ENCODE data around the gene NELFCD.
"Not testable (repeated sequence)": the region's sequence is repeated elsewhere in the genome, so short reads cannot be mapped to it uniquely, and the experiment has no call there.

The NELFCD gene, protein sequence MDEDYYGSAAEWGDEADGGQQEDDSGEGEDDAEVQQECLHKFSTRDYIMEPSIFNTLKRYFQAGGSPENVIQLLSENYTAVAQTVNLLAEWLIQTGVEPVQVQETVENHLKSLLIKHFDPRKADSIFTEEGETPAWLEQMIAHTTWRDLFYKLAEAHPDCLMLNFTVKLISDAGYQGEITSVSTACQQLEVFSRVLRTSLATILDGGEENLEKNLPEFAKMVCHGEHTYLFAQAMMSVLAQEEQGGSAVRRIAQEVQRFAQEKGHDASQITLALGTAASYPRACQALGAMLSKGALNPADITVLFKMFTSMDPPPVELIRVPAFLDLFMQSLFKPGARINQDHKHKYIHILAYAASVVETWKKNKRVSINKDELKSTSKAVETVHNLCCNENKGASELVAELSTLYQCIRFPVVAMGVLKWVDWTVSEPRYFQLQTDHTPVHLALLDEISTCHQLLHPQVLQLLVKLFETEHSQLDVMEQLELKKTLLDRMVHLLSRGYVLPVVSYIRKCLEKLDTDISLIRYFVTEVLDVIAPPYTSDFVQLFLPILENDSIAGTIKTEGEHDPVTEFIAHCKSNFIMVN

GRCh38 chr20:58980711-58981627, at the start of gene NELFCD:
NELFCD (plus strand) TSS chr20:58981256; CDS start chr20:58981310, 54 bp downstream.
- peak; percentile 75 to 91 for DNase-seq (ENCODE audit: low read depth in 2 of 2)

GRCh38 chr20:58932170-58932569, 48.9 kb upstream of the NELFCD start:
- no peak for DNase-seq (ENCODE audit: low read depth in 2 of 2)

- DNase-seq (ENCODE audit: low read depth in 2 of 2) = no peak
Observed at GRCh38 chr20:58938078-58938477, 43.0 kb upstream of the NELFCD start.

DNA sequence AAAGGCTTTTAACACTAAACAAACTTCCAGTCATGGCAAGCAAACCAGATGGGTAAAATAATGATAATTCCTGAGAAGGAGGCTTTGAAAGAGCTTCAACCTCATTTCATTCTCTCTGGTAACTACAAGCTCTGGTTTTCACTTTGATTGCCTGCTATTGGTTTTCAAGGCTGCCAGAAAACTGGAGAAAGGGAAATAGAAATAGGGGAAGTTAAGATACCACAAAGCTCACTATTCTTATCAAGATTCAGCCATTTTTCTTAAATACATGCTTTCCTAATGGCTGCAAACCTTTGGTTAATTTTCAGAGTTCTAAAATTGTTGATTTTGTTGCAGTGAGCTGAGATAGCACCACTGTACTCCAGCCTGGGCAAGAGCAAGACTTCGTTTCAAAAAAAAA, 42.5 kb upstream of the NELFCD start:
- DNase-seq (ENCODE audit: low read depth in 2 of 2) = no peak

GRCh38 chr20:58941471-58941870, 39.6 kb upstream of the NELFCD start:
- no peak for DNase-seq (ENCODE audit: low read depth in 2 of 2)

DNA sequence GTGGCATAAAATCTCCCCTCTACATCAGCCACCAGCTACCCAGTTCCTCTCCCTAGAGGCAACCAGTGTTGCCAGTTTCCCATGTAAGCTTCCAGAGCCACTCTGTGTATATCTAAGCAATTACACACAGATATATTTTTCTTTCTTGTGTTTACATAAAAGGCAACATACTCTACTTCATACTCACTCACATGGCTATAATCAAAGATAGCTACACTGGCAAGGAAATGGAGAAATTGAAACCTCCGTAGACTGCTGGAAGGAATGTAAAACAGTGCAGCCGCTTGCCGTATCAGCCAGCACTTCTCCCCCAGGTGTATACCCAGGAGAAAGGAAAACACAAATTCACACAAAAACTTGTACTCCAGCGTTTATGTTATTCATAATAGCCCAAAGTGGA, 38.5 kb upstream of the NELFCD start:
- no peak for DNase-seq (ENCODE audit: low read depth in 2 of 2)

- DNase-seq (ENCODE audit: low read depth in 2 of 2) = no peak
Observed at GRCh38 chr20:58944610-58945009, 36.4 kb upstream of the NELFCD start.

GRCh38 chr20:58945965-58946631, 35.0 kb upstream of the NELFCD start:
- no peak for DNase-seq (ENCODE audit: low read depth in 2 of 2)

GRCh38 chr20:58947797-58948388, 33.2 kb upstream of the NELFCD start:
- DNase-seq (ENCODE audit: low read depth in 2 of 2) = not testable (repeated sequence)

GRCh38 chr20:58950603-58951002, 30.5 kb upstream of the NELFCD start:
- no peak for DNase-seq (ENCODE audit: low read depth in 2 of 2)

DNA sequence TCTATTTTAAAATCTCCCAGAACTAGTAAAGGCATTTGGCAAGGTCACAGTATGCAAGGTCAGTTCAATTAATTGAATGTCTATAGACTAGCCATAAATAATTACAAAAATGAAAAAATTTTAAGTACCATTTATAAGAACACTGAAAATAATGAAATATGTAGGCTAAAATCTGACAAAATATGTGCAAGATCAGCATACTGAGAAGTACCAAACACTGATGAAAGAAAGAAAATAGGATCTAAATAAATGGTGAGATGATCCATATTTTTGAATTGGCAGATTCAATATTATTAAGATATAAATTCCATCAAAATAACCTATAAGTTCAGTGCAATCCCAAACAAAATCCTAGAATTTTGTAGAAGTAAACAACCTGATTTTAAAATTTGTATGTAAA, 28.0 kb upstream of the NELFCD start:
- DNase-seq (ENCODE audit: low read depth in 2 of 2) = no peak

DNA sequence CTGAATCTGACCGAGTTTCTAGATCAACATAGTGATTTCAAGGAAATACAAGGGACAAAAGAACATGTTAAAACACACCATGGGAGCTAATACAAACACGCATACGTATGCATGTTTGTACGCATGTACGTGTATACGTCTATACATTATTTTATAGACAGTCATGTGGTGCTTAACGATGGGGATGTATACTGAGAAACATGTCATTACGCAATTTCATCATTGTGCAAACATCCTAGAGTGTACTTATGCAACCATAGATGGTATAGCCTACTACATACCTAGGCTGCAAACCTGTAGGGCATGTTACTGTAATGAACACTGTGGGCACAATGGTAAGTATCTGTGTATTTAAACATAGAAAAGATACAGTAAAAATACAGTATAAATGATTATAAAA, 25.0 kb upstream of the NELFCD start:
- DNase-seq (ENCODE audit: low read depth in 2 of 2) = no peak

GRCh38 chr20:58959652-58960051, 21.4 kb upstream of the NELFCD start:
- no peak for DNase-seq (ENCODE audit: low read depth in 2 of 2)

DNA sequence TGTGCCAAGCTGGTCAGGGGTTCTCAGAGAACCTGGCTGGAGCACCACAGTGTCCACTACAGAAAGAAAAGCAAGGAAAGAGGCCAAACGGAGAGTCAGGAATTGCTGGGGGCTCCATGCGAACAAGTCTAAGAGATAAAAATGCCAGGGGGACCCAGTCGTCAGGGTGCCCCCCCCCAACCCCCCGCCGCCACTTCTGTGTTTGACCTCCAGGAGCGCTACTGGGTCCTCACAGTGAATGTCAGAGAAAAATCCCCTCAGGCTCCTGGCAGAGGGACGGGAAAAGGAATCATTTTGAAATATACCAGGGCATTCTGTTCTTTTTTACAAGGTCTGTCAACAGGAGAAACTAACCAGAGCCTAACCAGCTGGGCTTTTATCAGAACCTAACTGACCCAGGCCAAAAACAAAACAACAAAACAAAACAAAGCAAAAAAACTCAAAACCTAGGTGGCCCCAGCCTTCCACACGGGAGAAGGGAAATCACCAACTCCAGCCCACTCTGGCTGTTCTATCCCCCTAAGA, 17.9 kb upstream of the NELFCD start:
- no peak for DNase-seq (ENCODE audit: low read depth in 2 of 2)

DNA sequence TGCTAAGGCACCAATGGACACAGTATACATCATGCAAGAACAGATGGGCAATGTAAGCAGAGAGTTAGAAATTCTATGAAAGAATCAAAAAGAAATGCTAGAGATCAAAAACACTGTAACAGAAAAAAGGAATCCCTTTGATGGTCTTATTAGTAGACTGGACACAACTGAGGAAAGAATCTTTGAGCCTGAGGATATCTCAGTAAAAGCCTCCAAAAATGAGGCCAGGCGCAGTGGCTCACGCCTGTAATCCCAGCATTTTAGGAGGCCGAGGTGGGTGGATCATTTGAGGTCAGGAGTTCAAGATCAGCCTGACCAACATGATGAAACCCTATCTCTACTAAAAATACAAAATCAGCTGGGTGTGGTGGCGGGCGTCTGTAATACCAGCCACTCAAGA, 17.1 kb upstream of the NELFCD start:
- not testable (repeated sequence) for DNase-seq (ENCODE audit: low read depth in 2 of 2)

DNA sequence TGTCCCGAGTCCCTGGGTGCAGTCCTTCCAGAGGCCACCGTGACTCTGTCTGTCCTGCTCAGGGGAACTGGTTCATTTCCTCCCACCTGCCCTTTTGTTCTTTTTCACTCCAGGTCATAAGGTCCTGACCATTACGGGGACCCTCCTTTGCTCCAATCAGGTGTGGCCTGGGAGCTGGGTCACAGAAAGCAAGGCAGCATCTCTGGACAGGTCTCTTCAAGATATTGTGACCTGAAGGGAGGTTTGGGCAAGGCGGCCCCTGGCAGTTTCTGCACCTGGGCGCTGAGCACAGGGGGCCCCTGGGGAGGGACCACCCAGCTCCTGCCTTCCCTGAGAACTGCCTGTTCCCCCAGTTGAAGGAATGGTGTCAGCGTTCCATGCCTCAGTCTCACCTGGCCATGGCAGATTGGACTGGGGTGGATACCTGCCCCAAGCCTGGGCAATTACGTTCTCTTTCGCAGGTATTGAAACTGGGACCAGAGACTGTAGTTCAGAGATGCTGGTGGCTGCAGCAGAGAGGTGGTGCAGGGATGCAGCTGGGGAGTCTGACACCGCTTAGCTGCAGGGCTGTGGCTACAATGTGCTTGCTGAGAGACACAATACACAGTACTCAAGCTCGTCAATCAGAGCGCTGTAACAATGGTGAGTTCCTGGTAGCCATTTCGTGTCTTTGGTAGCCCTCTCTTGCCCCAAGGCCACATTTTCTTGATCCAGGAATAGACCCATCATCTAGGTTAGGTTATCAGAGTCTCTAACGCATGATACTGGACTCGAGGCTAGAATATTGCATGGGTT, 15.6 kb upstream of the NELFCD start:
- DNase-seq (ENCODE audit: low read depth in 2 of 2) = no peak

- no peak for DNase-seq (ENCODE audit: low read depth in 2 of 2)
Observed at GRCh38 chr20:58967652-58968429, 13.2 kb upstream of the NELFCD start.

DNA sequence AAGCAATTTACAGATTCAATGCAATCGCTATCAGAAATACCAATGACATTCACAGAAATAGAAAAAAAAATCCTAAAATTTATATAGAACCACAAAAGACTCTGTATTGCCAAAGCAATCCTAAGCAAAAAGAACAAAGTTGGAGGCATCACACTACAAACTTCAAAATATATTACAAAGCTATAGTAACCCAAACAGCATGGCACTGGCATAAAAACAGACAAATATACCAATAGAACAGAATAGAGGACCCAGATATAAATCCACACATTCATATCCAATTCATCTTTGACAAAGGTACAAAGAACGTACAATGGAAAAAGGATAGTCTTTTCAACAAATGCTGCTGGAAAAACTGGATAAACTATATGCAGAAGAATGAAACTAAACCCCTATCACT, 11.6 kb upstream of the NELFCD start:
- no peak for DNase-seq (ENCODE audit: low read depth in 2 of 2)

DNA sequence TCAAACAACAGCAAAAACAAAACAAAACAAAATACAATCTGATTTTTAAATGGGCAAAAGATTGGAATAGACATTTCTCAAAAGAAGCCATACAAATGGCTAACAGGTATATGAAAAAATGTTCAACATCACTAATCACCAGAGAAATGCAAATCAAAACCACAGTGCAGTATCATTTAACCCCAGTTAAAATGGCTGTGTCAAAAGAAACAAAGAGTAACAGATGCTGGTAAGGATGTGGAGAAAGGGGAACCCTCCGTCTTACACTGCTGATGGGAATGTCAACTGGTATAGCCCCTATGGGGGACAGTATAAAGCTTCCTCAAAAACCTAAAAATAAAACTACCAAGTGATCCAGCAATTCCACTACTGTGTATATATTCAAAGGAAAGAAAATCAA, 10.9 kb upstream of the NELFCD start:
- no peak for DNase-seq (ENCODE audit: low read depth in 2 of 2)

DNA sequence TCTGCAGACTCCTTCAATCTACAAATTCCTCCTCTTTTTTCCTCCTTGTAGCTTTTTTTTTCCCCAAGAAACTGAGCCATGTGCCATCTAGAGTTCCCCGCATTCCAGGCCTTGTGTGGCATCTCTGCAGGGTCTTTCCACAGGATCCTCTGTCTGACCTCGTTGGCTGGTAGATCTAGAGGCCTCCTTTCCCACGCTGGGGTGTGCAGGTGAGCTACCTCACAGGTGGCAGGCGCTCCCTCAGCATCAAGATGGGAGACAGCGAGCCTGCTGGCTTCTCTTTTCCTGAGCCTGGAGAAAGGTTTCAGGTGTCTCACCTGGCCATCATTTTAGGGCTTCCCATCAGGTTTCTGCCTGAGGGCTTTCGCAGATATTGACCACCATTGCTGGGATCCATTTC, 9.6 kb upstream of the NELFCD start:
- no peak for DNase-seq (ENCODE audit: low read depth in 2 of 2)
